ENCODE results near the gene MTHFD2. TPM values are rescaled to one million over a fixed set of nuclear protein-coding genes. Genes with fewer than 3 reads are reported as not detected.

MTHFD2 gene
- total and polyA plus RNA-seq, 2 experiments from 2014 or later: 144 to 215 TPM

GRCh38 chr2:74261204-74261864 lies 62.9 kb downstream of the MTHFD2 start:
- H2AFZ ChIP-seq: no peak overlapping the region

GRCh38 chr2:74262681-74263080 lies 64.3 kb downstream of the MTHFD2 start:
- no peaks in the 10 kb centered on the region for H3K27me3 ChIP-seq (replicated peaks; ENCODE audit: insufficient read depth)
- no peak overlapping the region for H2AFZ ChIP-seq
- TF ChIP-seq EZH2 (IDR thresholded peaks at IDR 0.05; ENCODE audit: insufficient read depth, poor library complexity, severe bottlenecking) (no peak), EZH2phosphoT487 (IDR thresholded peaks at IDR 0.05; ENCODE audit: insufficient read depth, low read depth) (no peak)
- no peak overlapping the region for H3K27ac ChIP-seq
- in situ Hi-C loops (cut with MboI): no loop called here
- no peaks in the 10 kb centered on the region for H3K9me2 ChIP-seq (ENCODE audit: insufficient read depth)
- H3K36me3 ChIP-seq (ENCODE audit: low read depth): no peaks in the 10 kb centered on the region
- no peaks in the 10 kb centered on the region for H3K4me1 ChIP-seq (ENCODE audit: insufficient read depth)
- no peaks in the 10 kb centered on the region for H3K9me3 ChIP-seq (ENCODE audit: low read depth)
- H3K79me2 ChIP-seq (ENCODE audit: insufficient read depth): no peaks in the 10 kb centered on the region
- no peaks in the 10 kb centered on the region for H3F3A ChIP-seq (ENCODE audit: insufficient read depth)
- H3K4me3 ChIP-seq: no peak overlapping the region
- no peak overlapping the region for H3K9ac ChIP-seq
- DNase-seq: no peak
- H3K4me2 ChIP-seq (ENCODE audit: unreplicated experiment): no peak overlapping the region
- 81 to 87% methylated on average over 6 of the region's 6 CpGs for whole genome bisulfite sequencing, 2 experiments (ENCODE audit: low coverage in 1 of 2, low lambda C conversion rate in 2 of 2, missing lambda C conversion rate in 2 of 2)
- H4K20me1 ChIP-seq (ENCODE audit: insufficient read depth): no peaks in the 10 kb centered on the region

More at GRCh38 chr2:74261204-74261864, 62.9 kb downstream of the MTHFD2 start:
- Histone ChIP-seq H4K20me1 (ENCODE audit: insufficient read depth) (no peaks in the 10 kb centered on the region), H3K36me3 (ENCODE audit: low read depth) (no peaks in the 10 kb centered on the region), H3K27me3 (replicated peaks; ENCODE audit: insufficient read depth) (no peaks in the 10 kb centered on the region), H3K4me3 (no peak overlapping the region), H3K9ac (no peak overlapping the region), H3K4me2 (ENCODE audit: unreplicated experiment) (no peak overlapping the region), H3K4me1 (ENCODE audit: insufficient read depth) (no peaks in the 10 kb centered on the region), H3K9me3 (ENCODE audit: low read depth) (no peaks in the 10 kb centered on the region), H3F3A (ENCODE audit: insufficient read depth) (no peaks in the 10 kb centered on the region), H3K27ac (no peak overlapping the region), H3K9me2 (ENCODE audit: insufficient read depth) (no peaks in the 10 kb centered on the region), H3K79me2 (ENCODE audit: insufficient read depth) (no peaks in the 10 kb centered on the region)
- WGBS, 2 experiments (ENCODE audit: low coverage in 1 of 2, low lambda C conversion rate in 2 of 2, missing lambda C conversion rate in 2 of 2): 53 to 58% methylated on average over 6 of the region's 6 CpGs
- DNase-seq: peak; percentile 43
- TF ChIP-seq EZH2phosphoT487 (IDR thresholded peaks at IDR 0.05; ENCODE audit: insufficient read depth, low read depth) (no peak), EZH2 (IDR thresholded peaks at IDR 0.05; ENCODE audit: insufficient read depth, poor library complexity, severe bottlenecking) (no peak)
- in situ Hi-C loops (cut with MboI): no loop called here

- in situ Hi-C loops (cut with MboI): no loop called here
- no peaks in the 10 kb centered on the region for H3K9me3 ChIP-seq (ENCODE audit: low read depth)
- H2AFZ ChIP-seq: no peak overlapping the region
- no peak overlapping the region for H3K9ac ChIP-seq
- no peaks in the 10 kb centered on the region for H3K9me2 ChIP-seq (ENCODE audit: insufficient read depth)
- no peaks in the 10 kb centered on the region for H3K79me2 ChIP-seq (ENCODE audit: insufficient read depth)
- H3K4me1 ChIP-seq (ENCODE audit: insufficient read depth): no peaks in the 10 kb centered on the region
- H3K27ac ChIP-seq: no peak overlapping the region
- H3K4me3 ChIP-seq: no peak overlapping the region
- H3F3A ChIP-seq (ENCODE audit: insufficient read depth): no peaks in the 10 kb centered on the region
- 0 to 18% methylated on average over 1 of the region's 1 CpG for WGBS, 2 experiments (ENCODE audit: low coverage in 1 of 2, low lambda C conversion rate in 2 of 2, missing lambda C conversion rate in 2 of 2)
- no peaks in the 10 kb centered on the region for H3K36me3 ChIP-seq (ENCODE audit: low read depth)
- H4K20me1 ChIP-seq (ENCODE audit: insufficient read depth): no peaks in the 10 kb centered on the region
- DNase-seq: no peak
- TF ChIP-seq EZH2phosphoT487 (IDR thresholded peaks at IDR 0.05; ENCODE audit: insufficient read depth, low read depth) (no peak), EZH2 (IDR thresholded peaks at IDR 0.05; ENCODE audit: insufficient read depth, poor library complexity, severe bottlenecking) (no peak)
- no peak overlapping the region for H3K4me2 ChIP-seq (ENCODE audit: unreplicated experiment)
- no peaks in the 10 kb centered on the region for H3K27me3 ChIP-seq (replicated peaks; ENCODE audit: insufficient read depth)
Measured at GRCh38 chr2:74264281-74264680, 65.9 kb downstream of the MTHFD2 start.

GRCh38 chr2:74267068-74267467 lies 68.7 kb downstream of the MTHFD2 start:
- no peaks in the 10 kb centered on the region for H3F3A ChIP-seq (ENCODE audit: insufficient read depth)
- H3K79me2 ChIP-seq (ENCODE audit: insufficient read depth): no peaks in the 10 kb centered on the region
- H3K27me3 ChIP-seq (replicated peaks; ENCODE audit: insufficient read depth): no peaks in the 10 kb centered on the region
- H3K9me2 ChIP-seq (ENCODE audit: insufficient read depth): no peaks in the 10 kb centered on the region
- TF ChIP-seq EZH2 (IDR thresholded peaks at IDR 0.05; ENCODE audit: insufficient read depth, poor library complexity, severe bottlenecking): no peak
- no peak for TF ChIP-seq EZH2phosphoT487 (IDR thresholded peaks at IDR 0.05; ENCODE audit: insufficient read depth, low read depth)
- in situ Hi-C loops (cut with MboI): no loop called here
- no peak overlapping the region for H3K4me3 ChIP-seq
- H3K27ac ChIP-seq: no peak overlapping the region
- H3K36me3 ChIP-seq (ENCODE audit: low read depth): no peaks in the 10 kb centered on the region
- H3K4me2 ChIP-seq (ENCODE audit: unreplicated experiment): no peak overlapping the region
- H3K9ac ChIP-seq: no peak overlapping the region
- H4K20me1 ChIP-seq (ENCODE audit: insufficient read depth): no peaks in the 10 kb centered on the region
- H3K4me1 ChIP-seq (ENCODE audit: insufficient read depth): no peaks in the 10 kb centered on the region
- no peak overlapping the region for H2AFZ ChIP-seq
- 46 to 47% methylated on average over 4 of the region's 4 CpGs for WGBS, 2 experiments (ENCODE audit: low coverage in 1 of 2, low lambda C conversion rate in 2 of 2, missing lambda C conversion rate in 2 of 2)
- no peaks in the 10 kb centered on the region for H3K9me3 ChIP-seq (ENCODE audit: low read depth)
- DNase-seq: no peak

Other genes with a start within 250 kb of the MTHFD2 start
- 2.9 and 4.3 TPM in 2 replicates for gene TET3, start 213.7 kb upstream of the MTHFD2 start, total RNA-seq (2014; rRNA removed; shearing (Covaris generic))
- gene TET3, start 213.7 kb upstream of the MTHFD2 start, polyA plus RNA-seq (2016; fragmentation: Nextera tagmentation; extraction: Ambion mirVana): 1.3 TPM in 2 replicates
- gene BOLA3, start 50.7 kb upstream of the MTHFD2 start, total RNA-seq (2014; rRNA removed; shearing (Covaris generic)): 46.2 and 63.7 TPM in 2 replicates
- gene BOLA3, start 50.7 kb upstream of the MTHFD2 start, polyA plus RNA-seq (2016; fragmentation: Nextera tagmentation; extraction: Ambion mirVana): 104 and 109 TPM in 2 replicates
- gene MOB1A, start 19.7 kb upstream of the MTHFD2 start, total RNA-seq (2014; rRNA removed; shearing (Covaris generic)): 120 and 139 TPM in 2 replicates
- gene MOB1A, start 19.7 kb upstream of the MTHFD2 start, polyA plus RNA-seq (2016; fragmentation: Nextera tagmentation; extraction: Ambion mirVana): 92.2 and 105 TPM in 2 replicates
- 0.32 and 0.38 TPM in 2 replicates for gene SLC4A5, start 144.8 kb downstream of the MTHFD2 start, total RNA-seq (2014; rRNA removed; shearing (Covaris generic))
- 0.35 TPM in 1 of 2 replicates, not detected in the other for gene SLC4A5, start 144.8 kb downstream of the MTHFD2 start, polyA plus RNA-seq (2016; fragmentation: Nextera tagmentation; extraction: Ambion mirVana)
- 172 and 176 TPM in 2 replicates for gene DCTN1, start 181.7 kb downstream of the MTHFD2 start, total RNA-seq (2014; rRNA removed; shearing (Covaris generic))
- gene DCTN1, start 181.7 kb downstream of the MTHFD2 start, polyA plus RNA-seq (2016; fragmentation: Nextera tagmentation; extraction: Ambion mirVana): 169 and 171 TPM in 2 replicates
- 1.6 and 3.5 TPM in 2 replicates for gene C2orf81, start 223.0 kb downstream of the MTHFD2 start, total RNA-seq (2014; rRNA removed; shearing (Covaris generic))
- gene C2orf81, start 223.0 kb downstream of the MTHFD2 start, polyA plus RNA-seq (2016; fragmentation: Nextera tagmentation; extraction: Ambion mirVana): 6.0 TPM in 2 replicates
- gene WDR54, start 223.1 kb downstream of the MTHFD2 start, total RNA-seq (2014; rRNA removed; shearing (Covaris generic)): 33.4 and 45.0 TPM in 2 replicates
- 50.8 and 53.3 TPM in 2 replicates for gene WDR54, start 223.1 kb downstream of the MTHFD2 start, polyA plus RNA-seq (2016; fragmentation: Nextera tagmentation; extraction: Ambion mirVana)
- gene RTKN, start 243.3 kb downstream of the MTHFD2 start, total RNA-seq (2014; rRNA removed; shearing (Covaris generic)): 13.5 and 17.5 TPM in 2 replicates
- gene RTKN, start 243.3 kb downstream of the MTHFD2 start, polyA plus RNA-seq (2016; fragmentation: Nextera tagmentation; extraction: Ambion mirVana): 13.0 and 14.5 TPM in 2 replicates

Measured in GM23248 (cell line).